ENCODE measurements around the gene FAM81B. TPM values are rescaled to one million over a fixed set of nuclear protein-coding genes. Genes with fewer than 3 reads are reported as not detected.
"Not testable (repeated sequence)": the region's sequence is repeated elsewhere in the genome, so short reads cannot be mapped to it uniquely, and the experiment has no call there.

FAM81B gene
- total RNA-seq, 1 donor from 2014 or later, result 6.2 TPM

DNA sequence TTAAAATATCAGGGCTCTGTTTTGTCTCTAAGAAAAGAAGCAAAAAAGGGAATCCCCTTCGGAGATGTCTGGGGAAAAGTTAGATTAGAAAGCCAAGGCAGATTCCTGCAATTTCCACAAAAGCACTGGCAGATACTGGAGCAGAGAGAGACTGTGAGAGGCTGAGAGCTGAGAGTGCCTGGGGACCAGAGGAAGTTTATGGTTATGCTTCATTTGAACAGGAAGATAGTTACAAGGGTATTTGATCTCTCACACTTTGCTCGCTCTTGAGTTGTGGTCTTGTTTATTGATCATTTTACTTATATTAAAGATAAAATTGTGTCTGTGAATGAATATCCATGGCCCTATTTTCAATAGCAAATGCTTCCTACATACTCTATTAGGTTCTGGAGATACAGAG is 32.8 kb upstream of the FAM81B start:
- DNase-seq, result no peak
- no peaks in the 10 kb centered on the region for H3K4me1 ChIP-seq
- intact Hi-C loops (cut with micrococcal nuclease), result no loop called here
- H3K27me3 ChIP-seq (ENCODE audit: low read depth), result no peaks in the 10 kb centered on the region
- no peak overlapping the region for H3K4me3 ChIP-seq
- H3K9me3 ChIP-seq (replicated peaks), result peaks cover 24% of the 10 kb centered on the region
- no peak overlapping the region for H3K27ac ChIP-seq (replicated peaks)
- no peaks in the 10 kb centered on the region for H3K36me3 ChIP-seq
- TF ChIP-seq, protein P1, sequence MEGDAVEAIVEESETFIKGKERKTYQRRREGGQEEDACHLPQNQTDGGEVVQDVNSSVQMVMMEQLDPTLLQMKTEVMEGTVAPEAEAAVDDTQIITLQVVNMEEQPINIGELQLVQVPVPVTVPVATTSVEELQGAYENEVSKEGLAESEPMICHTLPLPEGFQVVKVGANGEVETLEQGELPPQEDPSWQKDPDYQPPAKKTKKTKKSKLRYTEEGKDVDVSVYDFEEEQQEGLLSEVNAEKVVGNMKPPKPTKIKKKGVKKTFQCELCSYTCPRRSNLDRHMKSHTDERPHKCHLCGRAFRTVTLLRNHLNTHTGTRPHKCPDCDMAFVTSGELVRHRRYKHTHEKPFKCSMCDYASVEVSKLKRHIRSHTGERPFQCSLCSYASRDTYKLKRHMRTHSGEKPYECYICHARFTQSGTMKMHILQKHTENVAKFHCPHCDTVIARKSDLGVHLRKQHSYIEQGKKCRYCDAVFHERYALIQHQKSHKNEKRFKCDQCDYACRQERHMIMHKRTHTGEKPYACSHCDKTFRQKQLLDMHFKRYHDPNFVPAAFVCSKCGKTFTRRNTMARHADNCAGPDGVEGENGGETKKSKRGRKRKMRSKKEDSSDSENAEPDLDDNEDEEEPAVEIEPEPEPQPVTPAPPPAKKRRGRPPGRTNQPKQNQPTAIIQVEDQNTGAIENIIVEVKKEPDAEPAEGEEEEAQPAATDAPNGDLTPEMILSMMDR (IDR thresholded peaks at IDR 0.05; ENCODE audit: borderline replicate concordance), result no peak

GRCh38 chr5:95358848-95359247 is 32.3 kb upstream of the FAM81B start:
- H3K27me3 ChIP-seq (ENCODE audit: low read depth), result no peaks in the 10 kb centered on the region
- DNase-seq, result no peak
- H3K27ac ChIP-seq (replicated peaks), result no peak overlapping the region
- peaks cover 29% of the 10 kb centered on the region for H3K9me3 ChIP-seq (replicated peaks)
- no peaks in the 10 kb centered on the region for H3K36me3 ChIP-seq
- H3K4me1 ChIP-seq, result no peaks in the 10 kb centered on the region
- H3K4me3 ChIP-seq, result no peak overlapping the region
- TF ChIP-seq, protein P1 (IDR thresholded peaks at IDR 0.05; ENCODE audit: borderline replicate concordance), result no peak
- intact Hi-C loops (cut with micrococcal nuclease), result no loop called here

GRCh38 chr5:95360667-95361066 is 30.5 kb upstream of the FAM81B start:
- H3K4me3 ChIP-seq; H3K4me1 ChIP-seq; H3K27ac ChIP-seq (replicated peaks); intact Hi-C loops (cut with micrococcal nuclease); DNase-seq; H3K27me3 ChIP-seq (ENCODE audit: low read depth); H3K36me3 ChIP-seq: not testable (repeated sequence)
- H3K9me3 ChIP-seq (replicated peaks), result peaks cover 46% of the 10 kb centered on the region

GRCh38 chr5:95365302-95366095 is 25.7 kb upstream of the FAM81B start:
- no peak for DNase-seq
- TF ChIP-seq, protein P1 (IDR thresholded peaks at IDR 0.05; ENCODE audit: borderline replicate concordance), result no peak
- Histone ChIP-seq H3K4me3 (no peak overlapping the region), H3K9me3 (replicated peaks) (peaks cover 46% of the 10 kb centered on the region), H3K36me3 (no peaks in the 10 kb centered on the region), H3K4me1 (no peaks in the 10 kb centered on the region), H3K27ac (replicated peaks) (no peak overlapping the region), H3K27me3 (ENCODE audit: low read depth) (no peaks in the 10 kb centered on the region)
- intact Hi-C loops (cut with micrococcal nuclease), result no loop called here

- no peaks in the 10 kb centered on the region for H3K27me3 ChIP-seq (ENCODE audit: low read depth)
- intact Hi-C loops (cut with micrococcal nuclease), result no loop called here
- H3K4me1 ChIP-seq, result no peaks in the 10 kb centered on the region
- H3K36me3 ChIP-seq, result no peaks in the 10 kb centered on the region
- TF ChIP-seq, protein P1 (IDR thresholded peaks at IDR 0.05; ENCODE audit: borderline replicate concordance), result no peak
- H3K27ac ChIP-seq (replicated peaks), result no peak overlapping the region
- H3K9me3 ChIP-seq (replicated peaks), result peaks cover 7% of the 10 kb centered on the region
- DNase-seq, result no peak
- no peak overlapping the region for H3K4me3 ChIP-seq
These were observed 21.4 kb upstream of the FAM81B start for GRCh38 chr5:95369782-95370181.

- no peaks in the 10 kb centered on the region for H3K36me3 ChIP-seq
- TF ChIP-seq, protein P1 (IDR thresholded peaks at IDR 0.05; ENCODE audit: borderline replicate concordance), result no peak
- no peak overlapping the region for H3K27ac ChIP-seq (replicated peaks)
- H3K27me3 ChIP-seq (ENCODE audit: low read depth), result no peaks in the 10 kb centered on the region
- H3K4me1 ChIP-seq, result no peaks in the 10 kb centered on the region
- no peaks in the 10 kb centered on the region for H3K9me3 ChIP-seq (replicated peaks)
- no peak overlapping the region for H3K4me3 ChIP-seq
- no peak for DNase-seq
- intact Hi-C loops (cut with micrococcal nuclease), result no loop called here
These were observed 17.1 kb upstream of the FAM81B start for GRCh38 chr5:95374061-95374460.

Data from left ventricle myocardium inferior (tissue), 1 donor.